Lung (tissue), 12 donors: Measurements from ENCODE around the gene KCNIP4. TPM values are rescaled to one million over a fixed set of nuclear protein-coding genes. Genes with fewer than 3 reads are reported as not detected.

ENCODE experiments used
- ATAC-seq: fragments of 200-7000 bp; cut with Tn5 transposase; one replicate; pipeline ENCODE4 v1.9.1; 2020; ENCODE audit warnings: moderate number of reproducible peaks; ENCODE audit not compliant: insufficient read depth, low FRiP score
- DNase-seq, 3 donors: peaks; one replicate each; pipeline ENCODE4 v3.0.0-alpha.2; 2013 to 2017
- H3K27ac ChIP-seq, 2 donors: one replicate each; pipeline ENCODE4 v1.5.1; 2013; ENCODE audit warnings: mild to moderate bottlenecking in 2 of 2, moderate library complexity in 2 of 2, control low read depth in 1 of 2, inconsistent platforms in 1 of 2, low read depth in 1 of 2, low read length in 1 of 2
- H3K27me3 ChIP-seq, 3 donors: one replicate each; pipeline ENCODE4 v1.5.1; 2013; ENCODE audit warnings: low read length in 2 of 3; ENCODE audit not compliant: control insufficient read depth in 3 of 3, insufficient read depth in 3 of 3
- H3K36me3 ChIP-seq, 4 donors: one replicate each; pipeline ENCODE4 v1.5.1; 2013; ENCODE audit warnings: low read length in 4 of 4, mild to moderate bottlenecking in 1 of 4, moderate library complexity in 1 of 4; ENCODE audit not compliant: control insufficient read depth in 4 of 4, insufficient read depth in 4 of 4
- H3K4me1 ChIP-seq, 5 donors: one replicate each; pipeline ENCODE4 v1.5.1; 2013; ENCODE audit warnings: low read length in 5 of 5, mild to moderate bottlenecking in 2 of 5, moderate library complexity in 1 of 5; ENCODE audit not compliant: control insufficient read depth in 5 of 5, insufficient read depth in 5 of 5
- H3K4me3 ChIP-seq: one replicate; pipeline ENCODE4 v1.5.1; 2013; ENCODE audit warnings: mild to moderate bottlenecking, control low read depth, moderate library complexity
- H3K9ac ChIP-seq, 2 donors: one replicate each; pipeline ENCODE4 v1.5.1; 2013; ENCODE audit warnings: low read length in 2 of 2, control low read depth in 1 of 2; ENCODE audit not compliant: insufficient read depth in 1 of 2
- H3K9me3 ChIP-seq, 4 donors: one replicate each; pipeline ENCODE4 v1.5.1; 2013; ENCODE audit warnings: low read length in 3 of 4, mild to moderate bottlenecking in 1 of 4, moderate library complexity in 1 of 4; ENCODE audit not compliant: control insufficient read depth in 4 of 4, insufficient read depth in 3 of 4
- CTCF ChIP-seq: IDR thresholded peaks from 2 replicates; pipeline ENCODE4 v1.5.1; 2012; ENCODE audit warnings: mild to moderate bottlenecking; ENCODE audit errors: control extremely low read depth, extremely low read depth
- WGBS, 2 donors: extraction: QIAGEN DNeasy Blood & Tissue Kit; methylation state at CpG; one replicate each; pipeline ENCODE4 v1.1.7; 2013; 5-methylcytosine and 5-hydroxymethylcytosine counted together
- polyA plus RNA-seq, 2 donors: library from polyadenylated mRNA; stranded (reverse); fragments of 200-250 nt; gene quantifications; one replicate each; pipeline ENCODE4 v1.2.1, GENCODE V29; 2013
- total RNA-seq, 2 donors: library from RNA; depleted of rRNA in 1 of 2; stranded (reverse); fragments of >200 nt in 1 of 2; gene quantifications; one replicate each; pipeline ENCODE4 v1.2.1, GENCODE V29; 2014 to 2021
- donor health status: control.
- donor health status: control.
- donor health status: Bipolar disorder and iron deficiency.
- donor health status: healthy.
- donor health status: DM: yes; HTN: yes; CAD: no.

KCNIP4 gene
- total and polyA plus RNA-seq, 4 donors, result 0.11 TPM; not detected in 3

GRCh38 chr4:21569638-21570037, 378.9 kb downstream of the KCNIP4 start:
- DNase-seq (no peak), ATAC-seq (no peak)
- Histone ChIP-seq H3K9me3 (no peaks in the 10 kb centered on the region), H3K27ac (no peak overlapping the region), H3K4me1 (no peaks in the 10 kb centered on the region), H3K9ac (no peak overlapping the region), H3K27me3 (no peaks in the 10 kb centered on the region), H3K36me3 (no peaks in the 10 kb centered on the region), H3K4me3 (no peak overlapping the region)
- no peak for TF ChIP-seq CTCF
- WGBS, 2 donors, result 45 to 56% methylated on average over 2 of the region's 2 CpGs

- no peak overlapping the region for H3K27ac ChIP-seq
- ATAC-seq (no peak), DNase-seq (no peak)
- WGBS, 2 donors, result 77 to 81% methylated on average over 3 of the region's 3 CpGs
- H3K27me3 ChIP-seq, result no peaks in the 10 kb centered on the region
- H3K9me3 ChIP-seq, result peaks cover 0 to 2% (median 0%) of the 10 kb centered on the region in 4 donors
- no peak for TF ChIP-seq CTCF
- no peaks in the 10 kb centered on the region for H3K4me1 ChIP-seq
- no peaks in the 10 kb centered on the region for H3K36me3 ChIP-seq
- H3K9ac ChIP-seq, result no peak overlapping the region
- no peak overlapping the region for H3K4me3 ChIP-seq
These were observed 393.5 kb downstream of the KCNIP4 start for GRCh38 chr4:21555083-21555482.

GRCh38 chr4:21554500-21554899, 394.1 kb downstream of the KCNIP4 start:
- Histone ChIP-seq H3K4me1 (no peaks in the 10 kb centered on the region), H3K36me3 (no peaks in the 10 kb centered on the region), H3K4me3 (no peak overlapping the region), H3K27ac (no peak overlapping the region), H3K9me3 (peaks cover 0 to 2% (median 0%) of the 10 kb centered on the region in 4 donors), H3K9ac (no peak overlapping the region), H3K27me3 (no peaks in the 10 kb centered on the region)
- ATAC-seq (no peak), DNase-seq (no peak)
- TF ChIP-seq CTCF, result no peak
- 23 to 25% methylated on average over 3 of the region's 3 CpGs for WGBS, 2 donors

GRCh38 chr4:21554066-21554465, 394.5 kb downstream of the KCNIP4 start:
- no peak overlapping the region for H3K27ac ChIP-seq
- no peak for ATAC-seq
- no peaks in the 10 kb centered on the region for H3K4me1 ChIP-seq
- H3K4me3 ChIP-seq, result no peak overlapping the region
- 46 to 50% methylated on average over 1 of the region's 1 CpG for WGBS, 2 donors
- no peaks in the 10 kb centered on the region for H3K27me3 ChIP-seq
- DNase-seq, result no peak
- peaks cover 0 to 2% (median 0%) of the 10 kb centered on the region in 4 donors for H3K9me3 ChIP-seq
- H3K9ac ChIP-seq, result no peak overlapping the region
- H3K36me3 ChIP-seq, result no peaks in the 10 kb centered on the region
- no peak for TF ChIP-seq CTCF
